ENCODE measurements around the gene NAALADL2. TPM values are rescaled to one million over a fixed set of nuclear protein-coding genes. Genes with fewer than 3 reads are reported as not detected.

The NAALADL2 gene
- total and polyA plus RNA-seq, 2 donors (not counting 1 experiment from before 2014, with no cell fraction given): not detected

DNA sequence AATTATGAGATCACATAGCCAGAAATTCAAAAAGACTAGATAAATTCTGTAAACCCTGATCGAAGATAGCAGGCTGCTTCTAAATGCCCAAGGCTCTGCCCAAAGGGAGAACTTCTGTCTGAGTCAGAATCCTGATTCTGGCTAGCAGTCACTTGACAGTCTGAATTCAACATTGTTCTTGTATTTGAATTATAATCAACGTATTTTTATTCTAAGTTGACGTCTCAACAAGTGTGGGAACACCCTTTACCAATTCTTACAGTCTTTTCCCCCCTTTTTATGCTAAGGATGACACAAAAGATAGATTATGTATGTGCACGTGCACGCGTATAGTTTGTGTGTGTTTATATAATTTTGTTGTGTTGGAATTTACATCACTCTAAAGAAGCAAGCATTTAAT lies 552.8 kb downstream of the NAALADL2 start:
- ATAC-seq (ENCODE audit: low read depth) (no peak), DNase-seq (no peak)
- H3K27me3 ChIP-seq (replicated peaks in 1 of 4; ENCODE audit: control extremely low read depth in 1 of 4, control insufficient read depth in 3 of 4, insufficient read depth in 4 of 4, low read length in 3 of 4): no peaks in the 10 kb centered on the region
- peaks cover 0 to 2% (median 0%) of the 10 kb centered on the region in 3 donors for H3K9me3 ChIP-seq (ENCODE audit: control extremely low read depth in 1 of 3, control insufficient read depth in 2 of 3, insufficient read depth in 1 of 3, low read length in 2 of 3)
- Mint-ChIP-seq H3K27ac (no peak overlapping the region), H3K27me3 (no peaks in the 10 kb centered on the region), H3K4me1 (no peaks in the 10 kb centered on the region), H3K9me3 (ENCODE audit: insufficient read depth) (peaks cover 3% of the 10 kb centered on the region), H3K4me3 (no peak overlapping the region)
- no peaks in the 10 kb centered on the region for H3K4me1 ChIP-seq (ENCODE audit: control insufficient read depth in 2 of 2, insufficient read depth in 2 of 2, low read length in 2 of 2)
- H3K4me3 ChIP-seq (ENCODE audit: control extremely low read depth in 1 of 5, extremely low read depth in 1 of 5, insufficient read depth in 1 of 5, low read depth in 2 of 5, low read length in 4 of 5): no peak overlapping the region
- H3K79me2 ChIP-seq (ENCODE audit: control insufficient read depth, insufficient read depth, low read length): no peaks in the 10 kb centered on the region
- ChIA-PET CTCF (no interaction called here), POLR2A (no interaction called here)
- no peak overlapping the region for H2AFZ ChIP-seq (ENCODE audit: insufficient read depth, low read depth, low read length, poor library complexity, severe bottlenecking)
- intact Hi-C loops (cut with micrococcal nuclease): no loop called here
- no peaks in the 10 kb centered on the region for H4K20me1 ChIP-seq (ENCODE audit: control insufficient read depth, insufficient read depth, low read length, poor library complexity, severe bottlenecking)
- H3K36me3 ChIP-seq (replicated peaks in 1 of 2; ENCODE audit: control extremely low read depth in 1 of 2, control insufficient read depth in 1 of 2, extremely low read depth in 1 of 2, insufficient read depth in 2 of 2, low read length in 1 of 2): no peaks in the 10 kb centered on the region
- H3K4me2 ChIP-seq (replicated peaks; ENCODE audit: low read depth, low read length, poor library complexity, severe bottlenecking): no peak overlapping the region
- TF ChIP-seq, protein P1, sequence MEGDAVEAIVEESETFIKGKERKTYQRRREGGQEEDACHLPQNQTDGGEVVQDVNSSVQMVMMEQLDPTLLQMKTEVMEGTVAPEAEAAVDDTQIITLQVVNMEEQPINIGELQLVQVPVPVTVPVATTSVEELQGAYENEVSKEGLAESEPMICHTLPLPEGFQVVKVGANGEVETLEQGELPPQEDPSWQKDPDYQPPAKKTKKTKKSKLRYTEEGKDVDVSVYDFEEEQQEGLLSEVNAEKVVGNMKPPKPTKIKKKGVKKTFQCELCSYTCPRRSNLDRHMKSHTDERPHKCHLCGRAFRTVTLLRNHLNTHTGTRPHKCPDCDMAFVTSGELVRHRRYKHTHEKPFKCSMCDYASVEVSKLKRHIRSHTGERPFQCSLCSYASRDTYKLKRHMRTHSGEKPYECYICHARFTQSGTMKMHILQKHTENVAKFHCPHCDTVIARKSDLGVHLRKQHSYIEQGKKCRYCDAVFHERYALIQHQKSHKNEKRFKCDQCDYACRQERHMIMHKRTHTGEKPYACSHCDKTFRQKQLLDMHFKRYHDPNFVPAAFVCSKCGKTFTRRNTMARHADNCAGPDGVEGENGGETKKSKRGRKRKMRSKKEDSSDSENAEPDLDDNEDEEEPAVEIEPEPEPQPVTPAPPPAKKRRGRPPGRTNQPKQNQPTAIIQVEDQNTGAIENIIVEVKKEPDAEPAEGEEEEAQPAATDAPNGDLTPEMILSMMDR (IDR thresholded peaks at IDR 0.05): no peak
- no peak for TF ChIP-seq EZH2 (IDR thresholded peaks at IDR 0.05; ENCODE audit: borderline replicate concordance, insufficient read depth, low read depth, low read length, poor library complexity, severe bottlenecking)
- H3K27ac ChIP-seq (ENCODE audit: low read length in 2 of 2): no peak overlapping the region
- 92% methylated on average over 1 of the region's 6 CpGs for WGBS (ENCODE audit: insufficient coverage)
- H3K9ac ChIP-seq (ENCODE audit: low read length): no peak overlapping the region

DNA sequence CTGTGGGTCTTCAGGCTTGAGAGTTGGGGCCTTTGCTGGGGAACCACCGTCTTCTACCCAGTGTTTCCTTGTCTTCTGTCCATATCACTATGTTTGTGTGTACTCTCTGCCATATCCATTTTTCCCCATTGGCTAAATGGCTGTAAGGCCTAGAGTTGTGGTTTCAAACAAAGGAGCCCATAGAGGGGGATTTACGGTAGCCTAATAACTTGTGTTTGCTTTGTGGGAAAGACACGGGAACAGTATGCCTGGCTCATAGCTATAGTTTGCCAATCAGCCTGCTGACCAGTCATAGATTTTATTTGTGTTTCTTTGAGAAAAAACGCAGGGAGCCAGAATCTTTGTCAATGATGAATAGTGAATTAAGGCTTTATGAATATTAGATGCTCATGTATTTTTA lies 554.8 kb downstream of the NAALADL2 start:
- peaks cover 4% of the 10 kb centered on the region for H3K9me3 Mint-ChIP-seq (ENCODE audit: insufficient read depth)
- CTCF ChIA-PET: no interaction called here
- POLR2A ChIA-PET: no interaction called here
- TF ChIP-seq EZH2 (IDR thresholded peaks at IDR 0.05; ENCODE audit: borderline replicate concordance, insufficient read depth, low read depth, low read length, poor library complexity, severe bottlenecking): no peak
- TF ChIP-seq, protein P1 (IDR thresholded peaks at IDR 0.05): no peak
- no peak overlapping the region for H3K27ac ChIP-seq (ENCODE audit: low read length in 2 of 2)
- ATAC-seq (ENCODE audit: low read depth) (no peak), DNase-seq (no peak)
- intact Hi-C loops (cut with micrococcal nuclease): no loop called here
- no peaks in the 10 kb centered on the region for H3K79me2 ChIP-seq (ENCODE audit: control insufficient read depth, insufficient read depth, low read length)
- H3K4me3 Mint-ChIP-seq: no peak overlapping the region
- H4K20me1 ChIP-seq (ENCODE audit: control insufficient read depth, insufficient read depth, low read length, poor library complexity, severe bottlenecking): no peaks in the 10 kb centered on the region
- no peak overlapping the region for H2AFZ ChIP-seq (ENCODE audit: insufficient read depth, low read depth, low read length, poor library complexity, severe bottlenecking)
- no peaks in the 10 kb centered on the region for H3K27me3 ChIP-seq (replicated peaks in 1 of 4; ENCODE audit: control extremely low read depth in 1 of 4, control insufficient read depth in 3 of 4, insufficient read depth in 4 of 4, low read length in 3 of 4)
- no peaks in the 10 kb centered on the region for H3K27me3 Mint-ChIP-seq
- H3K4me3 ChIP-seq (ENCODE audit: control extremely low read depth in 1 of 5, extremely low read depth in 1 of 5, insufficient read depth in 1 of 5, low read depth in 2 of 5, low read length in 4 of 5): no peak overlapping the region
- 87% methylated on average over 3 of the region's 4 CpGs for WGBS (ENCODE audit: insufficient coverage)
- no peak overlapping the region for H3K27ac Mint-ChIP-seq
- no peaks in the 10 kb centered on the region for H3K36me3 ChIP-seq (replicated peaks in 1 of 2; ENCODE audit: control extremely low read depth in 1 of 2, control insufficient read depth in 1 of 2, extremely low read depth in 1 of 2, insufficient read depth in 2 of 2, low read length in 1 of 2)
- H3K4me1 Mint-ChIP-seq: no peaks in the 10 kb centered on the region
- no peak overlapping the region for H3K4me2 ChIP-seq (replicated peaks; ENCODE audit: low read depth, low read length, poor library complexity, severe bottlenecking)
- peaks cover 0 to 1% (median 0%) of the 10 kb centered on the region in 3 donors for H3K9me3 ChIP-seq (ENCODE audit: control extremely low read depth in 1 of 3, control insufficient read depth in 2 of 3, insufficient read depth in 1 of 3, low read length in 2 of 3)
- no peak overlapping the region for H3K9ac ChIP-seq (ENCODE audit: low read length)
- no peaks in the 10 kb centered on the region for H3K4me1 ChIP-seq (ENCODE audit: control insufficient read depth in 2 of 2, insufficient read depth in 2 of 2, low read length in 2 of 2)

All from B cell (primary cell).